HG02981 (cell line): ENCODE results near the gene UBASH3A.
A peak's percentile ranks its signal among the peaks of the same experiment; 100 is the strongest.

Experiments used
- ATAC-seq: cut with Tn5 transposase; IDR thresholded peaks from one replicate; pipeline ENCODE4 v1.9.1; 2021; ENCODE audit warnings: mild to moderate bottlenecking, moderate library complexity; ENCODE audit not compliant: unreplicated experiment

UBASH3A gene

DNA sequence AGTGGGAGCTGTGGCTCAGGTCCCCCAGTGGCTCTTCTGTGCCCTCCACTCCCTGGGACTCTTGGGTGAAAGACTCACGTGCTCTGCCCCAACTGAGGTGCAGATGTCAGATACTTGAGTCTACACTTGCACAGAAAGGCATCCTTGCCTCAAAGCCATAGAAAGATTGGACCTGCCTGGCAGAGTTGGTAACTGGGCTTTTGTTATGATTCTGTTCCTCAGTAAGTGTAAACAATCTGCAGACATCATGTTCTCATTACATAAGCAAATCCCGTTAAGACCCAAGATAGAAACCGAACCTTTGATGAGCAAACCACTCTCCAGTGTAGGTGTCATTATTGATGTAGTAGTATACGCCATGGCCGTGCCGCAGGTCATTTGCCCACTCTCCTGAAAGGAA lies 82.4 kb downstream of the UBASH3A start:
- ATAC-seq, result no peak

DNA sequence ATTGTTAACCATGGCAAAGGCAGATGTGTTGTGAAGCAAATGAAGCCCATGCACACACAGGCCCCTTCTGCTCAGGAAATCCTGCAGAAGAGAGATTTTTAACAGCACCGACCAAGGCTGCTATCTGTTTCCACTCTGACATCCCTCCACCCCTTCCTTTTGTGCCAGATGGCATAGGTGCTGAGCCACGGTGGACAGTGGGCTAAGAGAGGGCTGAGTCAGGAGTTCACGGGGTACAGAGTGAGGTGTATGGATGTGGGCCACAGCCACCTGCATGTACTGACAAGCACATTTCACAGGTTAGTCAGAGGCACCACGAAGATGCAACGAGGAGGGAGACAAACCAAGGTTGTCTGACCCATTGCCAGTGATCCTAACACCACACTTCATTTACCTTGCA lies 82.8 kb downstream of the UBASH3A start:
- no peak for ATAC-seq

DNA sequence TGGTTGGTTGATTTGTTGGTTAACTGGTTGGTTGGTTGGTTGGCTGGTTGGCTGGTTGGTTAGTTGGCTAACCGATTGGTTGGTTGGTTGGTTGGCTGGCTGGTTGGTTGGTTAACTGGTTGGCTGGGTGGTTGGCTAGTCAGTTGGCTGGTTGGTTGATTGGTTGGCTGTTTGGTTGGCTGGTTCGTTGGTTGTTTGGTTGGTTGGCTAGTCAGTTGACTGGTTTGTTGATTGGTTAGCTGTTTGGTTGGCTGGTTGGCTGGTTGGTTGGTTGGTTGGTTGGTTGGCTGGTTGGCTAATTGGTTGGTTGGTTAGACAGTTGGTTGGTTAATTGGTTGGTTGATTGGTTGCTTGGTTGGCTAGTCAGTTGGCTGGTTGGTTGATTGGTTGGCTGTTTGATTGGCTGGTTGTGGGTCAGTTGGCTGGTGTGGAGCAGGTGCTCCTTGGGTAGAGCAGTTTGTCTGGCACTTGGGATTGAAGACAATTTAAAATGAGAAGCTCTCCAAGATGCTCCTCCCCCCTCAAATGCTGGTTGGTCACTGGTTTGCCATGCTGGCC lies 85.4 kb downstream of the UBASH3A start:
- ATAC-seq, result no peak

DNA sequence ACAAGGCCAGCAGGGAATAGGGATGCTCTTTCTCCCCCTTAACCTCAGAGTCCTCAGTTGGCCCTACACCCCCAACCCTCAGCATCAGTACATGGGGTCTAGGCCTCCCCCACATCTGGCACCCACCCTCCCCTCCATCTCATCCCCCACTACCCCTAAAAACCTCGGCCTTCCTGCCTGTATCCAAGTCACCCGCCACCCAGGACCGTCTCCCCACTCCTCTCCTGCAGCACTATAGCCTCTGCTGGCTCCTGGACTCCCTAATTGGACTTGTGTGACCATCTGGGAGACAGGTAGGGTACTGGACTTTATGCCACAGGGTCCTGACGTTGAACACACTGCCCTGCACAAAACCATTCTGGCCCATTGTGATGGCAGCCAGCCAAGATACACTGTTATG lies 86.3 kb downstream of the UBASH3A start:
- ATAC-seq, result no peak

DNA sequence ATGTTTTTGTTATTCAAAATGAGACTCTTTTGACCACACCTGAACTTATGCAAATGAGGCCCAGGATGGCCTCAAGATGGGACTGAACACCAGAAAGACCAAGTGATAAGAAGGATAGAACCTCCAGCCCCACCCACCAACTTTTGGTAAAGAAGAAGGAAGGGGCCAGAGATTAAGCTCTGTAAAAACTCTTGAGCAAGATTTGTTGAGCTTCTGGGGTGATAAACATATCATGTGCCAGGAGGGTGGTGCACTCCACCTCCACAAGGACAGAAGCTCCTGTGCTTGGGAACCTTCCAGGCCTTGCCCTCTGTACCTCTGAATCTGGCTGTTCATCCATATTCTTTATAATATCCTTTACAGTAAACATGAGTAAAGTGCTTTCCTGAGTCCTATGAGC lies 87.0 kb downstream of the UBASH3A start:
- ATAC-seq, result no peak

DNA sequence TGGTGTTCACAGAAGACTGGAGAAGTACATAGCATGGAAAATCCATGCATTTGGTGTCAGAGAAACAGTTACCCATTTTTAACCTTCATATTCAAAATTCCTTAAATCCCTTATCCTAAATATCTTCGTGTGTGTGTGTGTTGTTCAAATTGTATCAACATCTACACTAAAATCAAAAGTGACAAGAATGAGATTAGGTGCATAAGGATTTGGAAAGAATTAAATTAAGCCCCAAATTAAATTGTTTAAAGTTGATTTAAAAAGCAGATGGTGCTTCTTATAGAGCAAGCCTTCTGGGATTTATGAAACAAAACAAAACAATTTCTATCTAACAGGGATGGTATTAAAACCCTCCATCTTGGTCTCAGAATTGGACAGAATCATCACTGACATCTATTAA lies 87.6 kb downstream of the UBASH3A start:
- no peak for ATAC-seq

DNA sequence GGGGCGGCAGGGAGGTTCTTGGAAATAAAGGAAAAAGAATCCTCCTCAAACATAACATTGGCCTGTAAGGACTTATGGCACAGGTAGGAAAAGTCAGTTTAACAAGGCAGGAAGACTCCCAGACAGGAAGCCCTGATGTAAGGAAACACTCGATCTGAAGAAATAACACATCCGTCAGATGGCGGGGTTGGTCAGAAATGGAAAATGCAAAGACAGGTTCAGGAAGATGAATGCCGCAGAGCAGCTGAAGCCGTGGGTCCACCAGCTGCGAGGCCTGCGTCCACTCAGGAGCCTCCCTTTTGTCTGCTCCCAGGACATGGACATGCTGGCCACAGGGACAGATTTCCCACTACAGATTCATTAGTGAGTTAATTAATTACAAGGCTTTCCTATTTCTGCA lies 88.5 kb downstream of the UBASH3A start:
- ATAC-seq, result no peak

DNA sequence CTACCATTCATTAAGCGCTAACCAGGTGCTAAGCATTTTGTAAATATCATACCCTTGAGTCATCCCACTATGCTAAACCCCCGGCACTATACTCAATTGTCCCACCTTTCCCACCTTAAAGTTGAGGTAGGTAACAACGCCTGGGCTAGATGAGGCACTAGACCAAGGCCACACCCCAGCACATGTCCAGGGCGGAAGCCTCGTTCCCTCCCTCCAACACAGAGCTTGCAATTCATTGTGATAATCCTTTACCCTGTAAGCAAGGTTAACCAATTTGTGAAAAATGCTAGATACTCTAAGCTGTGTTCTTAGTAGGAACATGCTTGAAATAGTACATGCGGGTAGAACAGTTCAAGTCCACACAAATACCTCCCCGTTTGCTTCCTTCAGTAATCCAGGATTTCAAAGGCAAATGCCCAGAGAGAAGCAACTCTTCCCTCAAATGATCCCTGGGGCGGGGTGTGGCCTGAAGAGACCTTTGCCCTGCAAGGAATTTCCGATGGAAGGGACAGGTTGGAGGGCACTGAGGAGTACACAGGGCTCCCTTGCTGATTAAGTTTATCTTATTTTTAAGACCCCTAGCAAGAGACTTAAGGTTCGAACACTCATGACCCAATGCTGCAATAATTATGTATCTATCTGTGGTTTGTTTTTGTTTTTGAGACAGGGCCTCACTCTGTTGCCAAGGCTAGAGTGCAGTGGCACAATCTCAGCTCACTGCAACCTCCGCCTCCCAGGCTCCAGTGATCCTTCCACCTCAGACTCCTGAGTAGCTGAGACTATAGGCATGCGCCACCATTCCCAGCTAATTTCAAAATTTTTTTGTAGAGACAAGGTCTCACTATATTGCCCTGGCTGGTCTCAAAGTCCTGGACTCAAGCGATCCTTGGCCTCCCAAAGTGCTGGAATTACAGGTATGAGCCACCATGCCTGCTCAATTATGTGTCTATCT lies 89.7 kb downstream of the UBASH3A start:
- no peak for ATAC-seq

DNA sequence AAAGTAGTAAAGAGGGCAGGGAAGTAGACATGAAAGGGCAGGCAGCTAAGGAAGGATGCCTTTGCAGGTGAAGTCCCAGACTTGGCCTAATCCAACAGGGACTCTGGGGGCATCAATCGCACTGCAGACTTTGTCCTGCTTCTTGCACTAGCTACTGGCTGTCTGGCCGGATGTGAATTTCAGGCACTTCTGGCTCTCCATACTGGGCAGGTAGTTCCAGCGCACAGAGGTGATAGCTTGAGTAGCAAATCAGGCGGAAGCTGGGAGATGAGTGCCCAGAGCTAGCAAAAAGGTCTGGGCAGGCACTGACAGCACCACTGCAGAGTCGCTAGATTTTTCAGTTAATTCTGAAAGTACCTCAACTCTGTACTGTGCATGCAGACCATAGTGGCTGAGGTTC lies 91.3 kb downstream of the UBASH3A start:
- no peak for ATAC-seq

DNA sequence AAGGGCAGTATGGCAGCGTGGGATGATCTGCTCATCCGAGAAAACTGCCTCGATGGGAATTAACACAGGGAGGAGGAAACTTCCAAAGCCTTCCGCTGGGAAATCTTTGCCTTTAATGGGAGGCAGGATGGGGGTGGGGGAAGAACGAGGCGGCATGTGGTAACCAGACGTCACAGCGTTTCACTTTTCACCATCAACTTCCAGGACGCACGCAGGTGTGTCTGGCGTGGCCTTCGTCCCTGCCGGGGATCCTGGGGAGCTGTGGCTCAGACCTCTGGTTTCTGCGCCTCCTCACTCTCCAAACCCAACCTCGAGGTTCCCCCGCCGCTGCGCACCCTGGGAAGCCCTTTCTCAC lies 92.0 kb downstream of the UBASH3A start:
- ATAC-seq, result peak; percentile 15

DNA sequence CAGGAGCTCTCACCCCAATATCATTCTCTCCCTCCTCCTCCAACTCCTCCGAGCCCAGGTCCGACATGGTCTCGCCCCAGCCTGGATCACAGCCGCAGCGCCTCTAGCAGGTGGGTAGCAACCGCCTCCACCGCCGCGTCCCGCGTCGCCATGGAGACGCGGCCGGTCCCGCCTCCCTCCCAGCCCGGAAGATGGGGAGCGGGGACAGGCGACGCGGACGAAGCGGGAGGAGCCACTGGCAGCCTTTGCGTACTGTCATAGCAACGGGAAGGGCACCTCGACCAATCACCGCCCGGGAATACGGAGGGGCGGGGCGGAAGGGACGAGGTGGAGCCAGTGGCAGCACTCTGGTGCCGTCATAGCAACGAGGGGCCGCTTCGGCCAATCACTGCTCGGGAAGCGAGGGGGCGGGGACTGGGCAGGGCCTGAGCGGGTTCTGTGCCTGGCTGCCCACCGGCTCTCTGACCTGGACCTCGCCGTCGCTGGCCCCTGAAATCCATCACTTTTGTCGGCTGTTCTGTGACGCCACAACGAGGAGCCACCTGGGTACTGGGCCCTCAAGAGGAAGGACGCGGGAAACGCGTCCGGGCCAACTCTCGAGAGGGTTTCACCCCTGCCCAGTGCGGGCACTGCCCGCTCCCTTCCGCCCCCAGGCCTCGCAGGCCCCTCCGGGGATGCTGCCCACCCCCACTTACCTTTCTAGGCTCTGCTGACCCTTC lies 92.6 kb downstream of the UBASH3A start, which contains the start of gene RSPH1:
TSS of gene RSPH1 (minus strand) at position 105 of the 719 bp plus-strand sequence. CDS start at position 67, 38 bp downstream.
- peak; percentile 98 for ATAC-seq

DNA sequence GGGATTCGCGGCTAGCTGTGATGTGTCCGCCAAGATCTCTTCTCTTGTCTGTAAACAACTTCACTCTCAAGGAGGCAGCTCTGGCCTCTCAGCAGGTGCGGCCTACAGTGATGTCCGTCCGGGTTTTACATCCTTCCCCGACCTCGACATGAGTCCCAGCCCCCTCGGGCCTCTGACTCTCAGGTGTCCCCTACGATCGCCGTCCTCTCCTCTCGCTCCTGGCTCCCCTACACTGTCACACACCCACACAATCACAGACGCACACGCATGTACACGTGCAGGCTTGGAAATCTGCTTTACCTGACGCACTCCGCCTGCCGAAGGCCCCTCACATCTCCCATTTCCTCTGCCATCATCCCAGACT lies 93.1 kb downstream of the UBASH3A start:
- ATAC-seq, result no peak
